Endodermal cell (in vitro differentiated cells): ENCODE measurements around the gene EPGN. TPM values are rescaled to one million over a fixed set of nuclear protein-coding genes. Genes with fewer than 3 reads are reported as not detected.

ENCODE experiments used
- DNase-seq: peaks from one replicate; pipeline ENCODE4 v3.0.0-alpha.2; 2017
- H3K27ac ChIP-seq: 2 replicates; pipeline ENCODE4 v1.5.1; 2013; ENCODE audit warnings: mild to moderate bottlenecking, low read depth, low read length, moderate library complexity
- H3K27me3 ChIP-seq: 2 replicates; pipeline ENCODE4 v1.6.1; 2013; ENCODE audit warnings: mild to moderate bottlenecking, low read length, moderate library complexity; ENCODE audit not compliant: insufficient read depth, control insufficient read depth, poor library complexity, severe bottlenecking
- H3K36me3 ChIP-seq: 2 replicates; pipeline ENCODE4 v1.7.0; 2013; ENCODE audit warnings: mild to moderate bottlenecking, low read length, moderate library complexity; ENCODE audit not compliant: control insufficient read depth, insufficient read depth
- H3K4me1 ChIP-seq: one replicate; pipeline ENCODE4 v1.7.0; 2013; ENCODE audit warnings: low read length; ENCODE audit not compliant: control insufficient read depth, insufficient read depth
- H3K4me3 ChIP-seq: 2 replicates; pipeline ENCODE4 v1.5.1; 2013; ENCODE audit warnings: mild to moderate bottlenecking, low read length, moderate library complexity
- H3K9ac ChIP-seq: 2 replicates; pipeline ENCODE4 v1.6.1; 2013; ENCODE audit warnings: mild to moderate bottlenecking, low read length, moderate library complexity; ENCODE audit not compliant: poor library complexity, severe bottlenecking; ENCODE audit errors: extremely low read depth
- H3K9me3 ChIP-seq: 2 replicates; pipeline ENCODE4 v1.6.1; 2013; ENCODE audit warnings: mild to moderate bottlenecking, low read length, moderate library complexity; ENCODE audit not compliant: control insufficient read depth
- H3K27ac Mint-ChIP-seq: 2 replicates; pipeline ENCODE4 v1.8.0; 2020; ENCODE audit warnings: mixed read lengths
- H3K27me3 Mint-ChIP-seq: 2 replicates; pipeline ENCODE4 v1.8.0; 2021; ENCODE audit warnings: mild to moderate bottlenecking, mixed read lengths; ENCODE audit not compliant: insufficient read depth
- H3K36me3 Mint-ChIP-seq: 2 replicates; pipeline ENCODE4 v1.8.0; 2020; ENCODE audit warnings: low read depth, mixed read lengths
- H3K4me1 Mint-ChIP-seq: 2 replicates; pipeline ENCODE4 v1.8.0; 2020; ENCODE audit warnings: mixed read lengths
- H3K4me3 Mint-ChIP-seq: 2 replicates; pipeline ENCODE4 v1.8.0; 2020; ENCODE audit warnings: mild to moderate bottlenecking, moderate library complexity, mixed read lengths
- H3K9me3 Mint-ChIP-seq: 2 replicates; pipeline ENCODE4 v1.8.0; 2020; ENCODE audit warnings: mild to moderate bottlenecking, mixed read lengths
- WGBS, 2 experiments: methylation state at CpG; one replicate each; pipeline versions ENCODE4 v1.1.5 to v1.1.7; 2013; ENCODE audit warnings: missing lambda C conversion rate in 2 of 2, mixed read lengths in 1 of 2; ENCODE audit not compliant: insufficient coverage in 1 of 2, insufficient read length in 1 of 2; 5-methylcytosine and 5-hydroxymethylcytosine counted together
- total RNA-seq, 2 donors: library from RNA; stranded (reverse); fragmentation: NEBNext Ultra II Directional in 1 of 2; extraction: Animal tissue kit (Norgen Biotek cat#: 25700) in 1 of 2; gene quantifications; 2 replicates in 1 of 2; 3 replicates in 1 of 2; pipeline ENCODE4 v1.2.1, GENCODE V29; 2021
- TF ChIP-seq, protein P1 (sequence below): fragments of 200-600 bp; sonication (generic); conservative IDR thresholded peaks from 2 replicates; pipeline ENCODE4 v1.5.0; 2021; ENCODE audit warnings: antibody characterized with exemption, mild to moderate bottlenecking

Gene EPGN
- total RNA-seq, 2 donors from 2014 or later, result not detected

DNA sequence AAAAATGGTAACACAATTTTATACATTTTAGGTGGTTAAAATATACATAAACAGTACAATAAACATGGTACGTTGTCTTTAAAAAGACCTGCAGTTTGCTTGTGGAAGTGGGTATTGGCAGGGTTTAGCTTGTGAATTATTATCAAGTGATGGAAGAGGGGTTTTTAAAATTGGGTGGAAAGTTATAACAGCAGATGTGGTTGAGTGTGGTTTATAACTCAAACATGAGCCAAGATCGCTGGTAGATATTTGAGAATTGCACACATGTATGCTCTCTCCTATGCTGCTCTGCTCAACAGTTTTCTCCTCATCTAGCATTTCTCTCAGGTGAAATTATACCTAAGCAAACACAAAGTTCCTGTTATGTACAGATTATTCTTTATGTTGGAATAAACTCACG, 14.0 kb downstream of the EPGN start:
- Mint-ChIP-seq H3K27ac (no peak overlapping the region), H3K4me1 (peaks cover 14% of the 10 kb centered on the region), H3K9me3 (no peaks in the 10 kb centered on the region), H3K4me3 (no peak overlapping the region), H3K27me3 (no peaks in the 10 kb centered on the region), H3K36me3 (no peaks in the 10 kb centered on the region)
- no peaks in the 10 kb centered on the region for H3K4me1 ChIP-seq
- no peak overlapping the region for H3K27ac ChIP-seq
- H3K4me3 ChIP-seq, result no peak overlapping the region
- H3K36me3 ChIP-seq, result no peaks in the 10 kb centered on the region
- 88% methylated on average over 3 of the region's 3 CpGs; no CpG with 5 or more reads in 1 of the 2 experiments for WGBS, 2 experiments
- DNase-seq, result no peak
- H3K9me3 ChIP-seq, result no peaks in the 10 kb centered on the region
- H3K9ac ChIP-seq, result no peak overlapping the region
- H3K27me3 ChIP-seq, result peaks cover 9% of the 10 kb centered on the region
- TF ChIP-seq, protein P1, sequence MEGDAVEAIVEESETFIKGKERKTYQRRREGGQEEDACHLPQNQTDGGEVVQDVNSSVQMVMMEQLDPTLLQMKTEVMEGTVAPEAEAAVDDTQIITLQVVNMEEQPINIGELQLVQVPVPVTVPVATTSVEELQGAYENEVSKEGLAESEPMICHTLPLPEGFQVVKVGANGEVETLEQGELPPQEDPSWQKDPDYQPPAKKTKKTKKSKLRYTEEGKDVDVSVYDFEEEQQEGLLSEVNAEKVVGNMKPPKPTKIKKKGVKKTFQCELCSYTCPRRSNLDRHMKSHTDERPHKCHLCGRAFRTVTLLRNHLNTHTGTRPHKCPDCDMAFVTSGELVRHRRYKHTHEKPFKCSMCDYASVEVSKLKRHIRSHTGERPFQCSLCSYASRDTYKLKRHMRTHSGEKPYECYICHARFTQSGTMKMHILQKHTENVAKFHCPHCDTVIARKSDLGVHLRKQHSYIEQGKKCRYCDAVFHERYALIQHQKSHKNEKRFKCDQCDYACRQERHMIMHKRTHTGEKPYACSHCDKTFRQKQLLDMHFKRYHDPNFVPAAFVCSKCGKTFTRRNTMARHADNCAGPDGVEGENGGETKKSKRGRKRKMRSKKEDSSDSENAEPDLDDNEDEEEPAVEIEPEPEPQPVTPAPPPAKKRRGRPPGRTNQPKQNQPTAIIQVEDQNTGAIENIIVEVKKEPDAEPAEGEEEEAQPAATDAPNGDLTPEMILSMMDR, result no peak

DNA sequence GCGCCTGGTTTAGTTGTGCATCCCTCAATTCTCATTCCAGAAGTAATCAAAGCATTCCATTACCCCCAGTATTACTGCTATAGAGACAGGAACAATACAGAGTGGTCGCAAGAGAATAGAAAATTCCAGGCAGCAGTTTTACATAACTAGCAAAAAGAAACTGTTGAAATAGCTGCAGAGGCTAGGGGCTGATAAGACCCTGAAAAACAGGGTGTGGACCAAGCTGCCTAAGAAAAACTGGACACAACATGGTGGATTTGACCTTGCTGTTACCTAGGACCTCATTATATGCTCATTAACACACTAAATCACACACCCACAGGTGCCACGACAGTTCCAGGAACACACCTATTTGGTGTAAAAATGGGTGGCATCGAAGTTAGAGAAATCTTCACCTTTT, 15.4 kb downstream of the EPGN start:
- 90 to 94% methylated on average over 4 of the region's 4 CpGs for WGBS, 2 experiments
- no peak overlapping the region for H3K4me3 Mint-ChIP-seq
- no peaks in the 10 kb centered on the region for H3K36me3 Mint-ChIP-seq
- H3K4me1 Mint-ChIP-seq, result peaks cover 14% of the 10 kb centered on the region
- Histone ChIP-seq H3K27me3 (peaks cover 9% of the 10 kb centered on the region), H3K4me1 (no peaks in the 10 kb centered on the region), H3K9me3 (no peaks in the 10 kb centered on the region), H3K9ac (no peak overlapping the region), H3K36me3 (no peaks in the 10 kb centered on the region), H3K4me3 (no peak overlapping the region), H3K27ac (no peak overlapping the region)
- no peaks in the 10 kb centered on the region for H3K9me3 Mint-ChIP-seq
- no peak overlapping the region for H3K27ac Mint-ChIP-seq
- DNase-seq, result no peak
- TF ChIP-seq, protein P1, result no peak
- H3K27me3 Mint-ChIP-seq, result no peaks in the 10 kb centered on the region

DNA sequence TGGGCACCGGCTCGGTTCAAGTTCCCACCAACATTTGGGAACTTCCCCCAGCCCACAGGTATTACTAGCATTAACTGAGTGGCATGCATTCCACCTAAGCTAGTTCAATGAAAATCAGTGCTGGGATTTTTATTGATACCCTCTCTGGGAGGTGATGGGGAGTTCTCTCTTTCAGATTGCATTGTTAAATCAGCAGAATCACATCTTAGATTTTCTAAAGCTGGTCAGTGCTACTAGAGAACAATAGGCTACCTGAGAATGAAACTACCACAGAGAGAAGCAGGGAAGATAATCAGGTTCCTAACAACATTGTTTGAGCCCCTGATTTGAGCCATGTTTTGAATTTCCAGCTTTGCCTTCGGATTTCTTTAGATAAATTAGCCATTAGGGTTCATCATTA, 16.0 kb downstream of the EPGN start:
- H3K27ac Mint-ChIP-seq, result no peak overlapping the region

More for the DNA sequence above, 16.0 kb downstream of the EPGN start:
- H3K9ac ChIP-seq, result no peak overlapping the region
- no peaks in the 10 kb centered on the region for H3K4me1 ChIP-seq
- no peaks in the 10 kb centered on the region for H3K9me3 ChIP-seq
- no peaks in the 10 kb centered on the region for H3K36me3 ChIP-seq
- H3K9me3 Mint-ChIP-seq, result no peaks in the 10 kb centered on the region
- H3K27me3 ChIP-seq, result peaks cover 9% of the 10 kb centered on the region
- peaks cover 14% of the 10 kb centered on the region for H3K4me1 Mint-ChIP-seq
- H3K36me3 Mint-ChIP-seq, result no peaks in the 10 kb centered on the region
- DNase-seq, result no peak
- no peak overlapping the region for H3K4me3 Mint-ChIP-seq
- H3K4me3 ChIP-seq, result no peak overlapping the region
- H3K27me3 Mint-ChIP-seq, result no peaks in the 10 kb centered on the region
- TF ChIP-seq, protein P1, result no peak
- H3K27ac ChIP-seq, result no peak overlapping the region
- 72 to 88% methylated on average over 1 to 3 of the region's 3 CpGs for WGBS, 2 experiments
